Keratinocyte (primary cell): ENCODE measurements around the gene BET1.

Experiments used
- CTCF ChIP-seq, 3 experiments: IDR thresholded peaks in 1 of 3; conservative IDR thresholded peaks in 1 of 3; optimal IDR thresholded peaks in 1 of 3; 2 replicates in 2 of 3; 3 replicates in 1 of 3; pipeline versions ENCODE3 to v1.5.1; 2011; ENCODE audit warnings: low read length in 3 of 3, mild to moderate bottlenecking in 3 of 3, moderate library complexity in 2 of 3, control low read depth in 1 of 3, inconsistent platforms in 1 of 3; ENCODE audit not compliant: insufficient read depth in 2 of 3; ENCODE audit errors: extremely low read depth in 1 of 3
- EZH2 ChIP-seq: IDR thresholded peaks from one replicate; pipeline ENCODE4 v1.6.1; 2012; ENCODE audit warnings: inconsistent platforms, mild to moderate bottlenecking, low read length, moderate library complexity

DNA sequence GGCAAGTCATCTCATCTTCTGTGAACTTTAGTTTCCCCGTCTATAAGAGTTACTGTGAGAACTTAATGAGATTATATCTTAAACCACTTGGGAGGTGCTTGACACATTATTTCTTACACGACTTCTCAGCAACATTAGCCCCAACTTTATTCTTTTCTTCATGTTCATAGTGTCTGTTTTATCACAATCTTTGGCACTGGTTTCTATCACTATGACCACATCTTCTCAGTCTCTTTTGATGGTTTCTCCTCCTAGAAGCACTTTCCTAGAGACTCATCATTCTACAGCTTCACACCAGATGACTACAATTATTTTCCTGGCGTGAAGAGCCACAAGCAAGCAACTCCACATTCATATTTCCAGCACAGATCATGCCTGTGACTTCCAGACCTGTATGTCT is 26.5 kb upstream of the BET1 start:
- TF ChIP-seq CTCF (optimal IDR thresholded peaks at IDR 0.05 in 1 of 3, IDR thresholded peaks at IDR 0.05 in 1 of 3, conservative IDR thresholded peaks at IDR 0.05 in 1 of 3; ENCODE audit: extremely low read depth in 1 of 3, insufficient read depth in 2 of 3, low read length in 3 of 3) (no peak), EZH2 (no peak)
